HG03439 (cell line): Measurements from ENCODE around the gene NOS1AP.
"Not testable (repeated sequence)": the region's sequence is repeated elsewhere in the genome, so short reads cannot be mapped to it uniquely, and the experiment has no call there.

Source experiments
- ATAC-seq: cut with Tn5 transposase; IDR thresholded peaks from one replicate; pipeline ENCODE4 v1.9.1; 2021; ENCODE audit warnings: mild to moderate bottlenecking, moderate library complexity; ENCODE audit not compliant: unreplicated experiment

Gene NOS1AP

GRCh38 chr1:162391790-162392563, 322.5 kb downstream of the NOS1AP start:
- no peak for ATAC-seq

GRCh38 chr1:162396201-162396906, 326.9 kb downstream of the NOS1AP start:
- no peak for ATAC-seq

- no peak for ATAC-seq
These were observed 327.6 kb downstream of the NOS1AP start for GRCh38 chr1:162397039-162397448.

- ATAC-seq = no peak
These were observed 328.6 kb downstream of the NOS1AP start for GRCh38 chr1:162397943-162398560.

GRCh38 chr1:162398999-162399580, 329.6 kb downstream of the NOS1AP start:
- no peak for ATAC-seq

- no peak for ATAC-seq
These were observed 331.4 kb downstream of the NOS1AP start for GRCh38 chr1:162400790-162401355.

GRCh38 chr1:162404550-162405160, 335.2 kb downstream of the NOS1AP start:
- no peak for ATAC-seq

- no peak for ATAC-seq
These were observed 336.3 kb downstream of the NOS1AP start for GRCh38 chr1:162405800-162406199.

- no peak for ATAC-seq
These were observed 337.3 kb downstream of the NOS1AP start for GRCh38 chr1:162406811-162407210.

GRCh38 chr1:162407539-162407938, 338.0 kb downstream of the NOS1AP start:
- ATAC-seq = no peak

GRCh38 chr1:162412002-162412401, 342.5 kb downstream of the NOS1AP start, which contains the start of gene SH2D1B:
SH2D1B (minus strand) TSS chr1:162412136; CDS start chr1:162412016, 120 bp downstream.
- no peak for ATAC-seq

GRCh38 chr1:162416215-162416614, 346.7 kb downstream of the NOS1AP start:
- no peak for ATAC-seq

GRCh38 chr1:162416909-162417308, 347.4 kb downstream of the NOS1AP start:
- no peak for ATAC-seq

- ATAC-seq = no peak
These were observed 348.2 kb downstream of the NOS1AP start for GRCh38 chr1:162417650-162418049.

GRCh38 chr1:162418584-162418983, 349.1 kb downstream of the NOS1AP start:
- not testable (repeated sequence) for ATAC-seq

- ATAC-seq = not testable (repeated sequence)
These were observed 350.0 kb downstream of the NOS1AP start for GRCh38 chr1:162419450-162419931.
